CD4-positive, alpha-beta T cell (primary cell): ENCODE results near the gene ELAPOR2. TPM values are rescaled to one million over a fixed set of nuclear protein-coding genes. Genes with fewer than 3 reads are reported as not detected.
A peak's percentile ranks its signal among the peaks of the same experiment; 100 is the strongest.

ENCODE experiments used
- ATAC-seq: fragments of 200-7000 bp; cut with Tn5 transposase; one replicate; pipeline ENCODE4 v1.10.0; 2022; ENCODE audit warnings: mild to moderate bottlenecking; ENCODE audit not compliant: poor library complexity
- CTCF ChIA-PET: fragments of 350-600 bp; sonication (Branson Sonifier 250); formaldehyde crosslinking; loops from one replicate; lab custom pipeline; 2021; ENCODE audit warnings: antibody characterized with exemption, inconsistent platforms; lab: Charles Lee
- POLR2A ChIA-PET: fragments of 350-600 bp; sonication (Branson Sonifier 250); formaldehyde crosslinking; loops from one replicate; lab custom pipeline; 2021; ENCODE audit warnings: antibody characterized with exemption, inconsistent platforms; lab: Charles Lee
- DNase-seq, 14 experiments: peaks; one replicate each; pipeline ENCODE4 v3.0.0-alpha.2; 2013 to 2020; ENCODE audit warnings: mixed read lengths in 2 of 14
- H3K27ac ChIP-seq, 2 donors: one replicate each; pipeline versions ENCODE4 v1.5.1 to v1.7.0; 2013; ENCODE audit warnings: low read length in 2 of 2, low read depth in 1 of 2, mild to moderate bottlenecking in 1 of 2
- H3K27me3 ChIP-seq, 2 experiments: 1 replicate in 1 of 2; 2 replicates in 1 of 2; pipeline versions ENCODE4 v1.6.1 to v1.7.0; 2013; ENCODE audit warnings: low read length in 2 of 2, control low read depth in 1 of 2, mild to moderate bottlenecking in 1 of 2, moderate library complexity in 1 of 2; ENCODE audit not compliant: insufficient read depth in 2 of 2, control insufficient read depth in 1 of 2
- H3K36me3 ChIP-seq: one replicate; pipeline ENCODE4 v1.6.1; 2013; ENCODE audit warnings: low read length, control low read depth; ENCODE audit not compliant: insufficient read depth
- H3K4me1 ChIP-seq: one replicate; pipeline ENCODE4 v1.6.1; 2013; ENCODE audit warnings: low read length, control low read depth; ENCODE audit not compliant: insufficient read depth
- H3K4me3 ChIP-seq: one replicate; pipeline ENCODE4 v1.5.1; 2013; ENCODE audit warnings: mild to moderate bottlenecking, low read length, moderate library complexity
- H3K9me3 ChIP-seq, 2 experiments: 1 replicate in 1 of 2; 2 replicates in 1 of 2; pipeline versions ENCODE4 v1.6.1 to v1.7.0; 2013; ENCODE audit warnings: low read length in 2 of 2, mild to moderate bottlenecking in 2 of 2, control low read depth in 1 of 2, moderate library complexity in 1 of 2; ENCODE audit not compliant: control insufficient read depth in 1 of 2, insufficient read depth in 1 of 2
- H3K27ac Mint-ChIP-seq: one replicate; pipeline ENCODE4 v1.8.0; 2020; ENCODE audit warnings: mixed read lengths
- H3K27me3 Mint-ChIP-seq: one replicate; pipeline ENCODE4 v1.8.0; 2021; ENCODE audit warnings: mixed read lengths
- H3K36me3 Mint-ChIP-seq: one replicate; pipeline ENCODE4 v1.8.0; 2021; ENCODE audit warnings: low read depth, mixed read lengths
- H3K4me1 Mint-ChIP-seq: one replicate; pipeline ENCODE4 v1.8.0; 2021; ENCODE audit warnings: low read depth, mixed read lengths
- H3K4me3 Mint-ChIP-seq: one replicate; pipeline ENCODE4 v1.8.0; 2020; ENCODE audit warnings: mild to moderate bottlenecking, mixed read lengths
- H3K9me3 Mint-ChIP-seq: one replicate; pipeline ENCODE4 v1.8.0; 2020; ENCODE audit warnings: mixed read lengths
- CTCF ChIP-seq: fragments of 200-600 bp; IDR thresholded peaks from one replicate; pipeline ENCODE4 v1.8.0; 2022; ENCODE audit warnings: antibody characterized with exemption, mild to moderate bottlenecking
- intact Hi-C, 2 experiments: fragments of 100-400 bp; cut with DNase I in 1 of 2; cut with micrococcal nuclease in 1 of 2; formaldehyde crosslinking; loops; one replicate each; pipeline versions ENCODE4 v1.15.1 to v1.9.0; 2023 to 2025; cut with DNase I, micrococcal nuclease
- total RNA-seq, 174 experiments: library from RNA in 2 of 174; stranded (reverse) in 2 of 174; gene quantifications; one replicate each; pipeline ENCODE4 v1.2.3 and lab custom pipeline; 2021 to 2026

ELAPOR2 gene
- total RNA-seq, 2 experiments from 2014 or later, result 7.2 to 7.7 TPM

- Mint-ChIP-seq H3K9me3 (no peaks in the 10 kb centered on the region), H3K36me3 (no peaks in the 10 kb centered on the region), H3K27ac (peak overlapping the region; percentile 75), H3K4me3 (peak overlapping the region; percentile 92), H3K27me3 (peaks cover 13% of the 10 kb centered on the region), H3K4me1 (peaks cover 13% of the 10 kb centered on the region)
- Histone ChIP-seq H3K27ac (no peak overlapping the region), H3K36me3 (no peaks in the 10 kb centered on the region), H3K9me3 (no peaks in the 10 kb centered on the region), H3K27me3 (peaks cover 0 to 3% of the 10 kb centered on the region in 2 experiments), H3K4me1 (peaks cover 12% of the 10 kb centered on the region), H3K4me3 (peak overlapping the region; percentile 57)
- intact Hi-C loops, result loop anchor here in 1 of 2 experiments (2.0 kb wide), 1 partner anchor 81 kb away; no protein-coding TSS in a partner anchor
- TF ChIP-seq CTCF, result no peak
- DNase-seq (no peak), ATAC-seq (no peak)
- ChIA-PET CTCF (interaction anchor here (1.0 to 1.4 kb wide), 5 partner anchors 89 to 160 kb away, joined by 3 to 12 read pairs (median 3); partner anchors contain the start of genes DMTF1 and TMEM243), POLR2A (interaction anchor here (1.0 to 2.1 kb wide), 4 partner anchors 81 to 160 kb away, joined by 3 to 22 read pairs (median 10); partner anchors contain the start of genes DMTF1 and TMEM243)
Measured at GRCh38 chr7:87060288-87060537, 759 bp upstream of the ELAPOR2 start.

GRCh38 chr7:87058744-87059524 lies 520 bp downstream of the ELAPOR2 start:
- Histone ChIP-seq H3K27ac (no peak overlapping the region), H3K36me3 (no peaks in the 10 kb centered on the region), H3K4me3 (peak overlapping the region; percentile 66), H3K27me3 (peaks cover 0 to 3% of the 10 kb centered on the region in 2 experiments), H3K9me3 (no peaks in the 10 kb centered on the region), H3K4me1 (peaks cover 12% of the 10 kb centered on the region)
- ATAC-seq, result peak; percentile 32
- peak overlapping the region; percentile 81 for H3K4me3 Mint-ChIP-seq
- intact Hi-C loops, result loop anchor here (2.0 to 10.0 kb wide), 6 partner anchors 93 to 816 kb away; partner anchors contain the start of genes DMTF1 (in 2 of the 2), DBF4 (in 1 of the 2), SLC25A40 (in 1 of the 2) and TMEM243 (in 1 of the 2)
- ChIA-PET CTCF (interaction anchor here (0.8 to 1.4 kb wide), 6 partner anchors 90 to 162 kb away, joined by 3 to 12 read pairs (median 4); partner anchors contain the start of genes DMTF1 and TMEM243), POLR2A (interaction anchor here (0.8 to 2.1 kb wide), 6 partner anchors 20 to 287 kb away, joined by 3 to 22 read pairs (median 4); partner anchors contain the start of genes CROT, DMTF1 and TMEM243)
- H3K9me3 Mint-ChIP-seq, result no peaks in the 10 kb centered on the region
- no peak for TF ChIP-seq CTCF
- peaks cover 13% of the 10 kb centered on the region for H3K27me3 Mint-ChIP-seq
- peak in 12 of 14 experiments; percentile 1 to 44 (median 26) for DNase-seq
- peak overlapping the region; percentile 72 for H3K27ac Mint-ChIP-seq
- peaks cover 13% of the 10 kb centered on the region for H3K4me1 Mint-ChIP-seq
- H3K36me3 Mint-ChIP-seq, result no peaks in the 10 kb centered on the region

- POLR2A ChIA-PET, result no interaction called here
- TF ChIP-seq CTCF, result no peak
- CTCF ChIA-PET, result interaction anchor here (1.1 kb wide), 1 partner anchor 130 kb away, joined by 3 read pairs; no protein-coding TSS in a partner anchor
- Mint-ChIP-seq H3K36me3 (no peaks in the 10 kb centered on the region), H3K27me3 (peaks cover 13% of the 10 kb centered on the region), H3K27ac (no peak overlapping the region), H3K9me3 (no peaks in the 10 kb centered on the region), H3K4me3 (no peak overlapping the region), H3K4me1 (peaks cover 13% of the 10 kb centered on the region)
- H3K4me3 ChIP-seq, result no peak overlapping the region
- no peak for ATAC-seq
- no peaks in the 10 kb centered on the region for H3K36me3 ChIP-seq
- H3K27me3 ChIP-seq, result peaks cover 0 to 3% of the 10 kb centered on the region in 2 experiments
- no peak overlapping the region for H3K27ac ChIP-seq
- no peak for DNase-seq
- no peaks in the 10 kb centered on the region for H3K9me3 ChIP-seq
- intact Hi-C loops, result loop anchor here (5.0 to 10.0 kb wide), 5 partner anchors 95 to 818 kb away; partner anchors contain the start of genes DBF4 (in 1 of the 2), DMTF1 (in 1 of the 2), SLC25A40 (in 1 of the 2) and TMEM243 (in 1 of the 2)
- H3K4me1 ChIP-seq, result peaks cover 12% of the 10 kb centered on the region
Measured at GRCh38 chr7:87057210-87057609, 2.2 kb downstream of the ELAPOR2 start.
